Mesenchymal stem cell (in vitro differentiated cells and primary cell): ENCODE data around the gene AUTS2.

Experiments used
- DNase-seq: peaks from one replicate; pipeline ENCODE4 v3.0.0-alpha.2; 2013
- H2AFZ ChIP-seq: one replicate; pipeline ENCODE4 v1.6.1; 2013; ENCODE audit warnings: low read depth, mild to moderate bottlenecking, control low read depth, inconsistent platforms, low read length, moderate library complexity
- H2AK5ac ChIP-seq: 2 replicates; pipeline ENCODE4 v1.6.1; 2013; ENCODE audit warnings: low read length, moderate library complexity, mild to moderate bottlenecking, inconsistent platforms; ENCODE audit not compliant: severe bottlenecking
- H2BK120ac ChIP-seq: one replicate; pipeline ENCODE4 v1.6.1; 2013; ENCODE audit warnings: low read depth, mild to moderate bottlenecking, inconsistent platforms, low read length, moderate library complexity
- H2BK12ac ChIP-seq, 2 experiments: one replicate each; pipeline ENCODE4 v1.6.1; 2013; ENCODE audit warnings: inconsistent platforms in 2 of 2, low read length in 2 of 2, mild to moderate bottlenecking in 2 of 2, moderate library complexity in 2 of 2, control low read depth in 1 of 2
- H2BK15ac ChIP-seq: one replicate; pipeline ENCODE4 v1.6.1; 2013; ENCODE audit warnings: mild to moderate bottlenecking, low read depth, inconsistent platforms; ENCODE audit not compliant: poor library complexity, severe bottlenecking
- H2BK5ac ChIP-seq: 2 replicates; pipeline ENCODE4 v1.6.1; 2013; ENCODE audit warnings: low read depth, mild to moderate bottlenecking, low read length, control low read depth, inconsistent platforms; ENCODE audit not compliant: poor library complexity, severe bottlenecking
- H3K14ac ChIP-seq, 2 experiments: one replicate each; pipeline ENCODE4 v1.6.1; 2013; ENCODE audit warnings: inconsistent platforms in 2 of 2, low read length in 2 of 2, control low read depth in 1 of 2, mild to moderate bottlenecking in 1 of 2, moderate library complexity in 1 of 2
- H3K18ac ChIP-seq, 2 experiments: one replicate each; pipeline ENCODE4 v1.6.1; 2013; ENCODE audit warnings: inconsistent platforms in 2 of 2, low read length in 2 of 2, control low read depth in 1 of 2, low read depth in 1 of 2, mild to moderate bottlenecking in 1 of 2
- H3K23ac ChIP-seq, 2 experiments: one replicate each; pipeline ENCODE4 v1.6.1; 2013; ENCODE audit warnings: inconsistent platforms in 2 of 2, low read length in 2 of 2, mild to moderate bottlenecking in 2 of 2, moderate library complexity in 2 of 2, control low read depth in 1 of 2
- H3K27ac ChIP-seq: 2 replicates; pipeline ENCODE4 v1.5.1; 2013; ENCODE audit warnings: mild to moderate bottlenecking, moderate library complexity, low read length, control low read depth, inconsistent platforms; ENCODE audit not compliant: poor library complexity, severe bottlenecking
- H3K27me3 ChIP-seq, 2 experiments: 2 replicates each; pipeline versions ENCODE4 v1.6.1 to v1.7.0; 2013; ENCODE audit warnings: low read length in 2 of 2, mild to moderate bottlenecking in 2 of 2, moderate library complexity in 2 of 2, control low read depth in 1 of 2, inconsistent platforms in 1 of 2; ENCODE audit not compliant: control insufficient read depth in 1 of 2, insufficient read depth in 1 of 2
- H3K36me3 ChIP-seq, 2 experiments: 2 replicates each; pipeline versions ENCODE4 v1.6.1 to v1.7.0; 2013; ENCODE audit warnings: low read length in 2 of 2, control low read depth in 1 of 2, inconsistent platforms in 1 of 2, low read depth in 1 of 2, mild to moderate bottlenecking in 1 of 2; ENCODE audit not compliant: insufficient read depth in 2 of 2, control insufficient read depth in 1 of 2
- H3K4ac ChIP-seq, 2 experiments: one replicate each; pipeline ENCODE4 v1.6.1; 2013; ENCODE audit warnings: inconsistent platforms in 2 of 2, low read length in 2 of 2, mild to moderate bottlenecking in 2 of 2, moderate library complexity in 2 of 2, control low read depth in 1 of 2, low read depth in 1 of 2
- H3K4me1 ChIP-seq: 2 replicates; pipeline ENCODE4 v1.6.1; 2013; ENCODE audit warnings: low read depth, low read length, control low read depth; ENCODE audit not compliant: control insufficient read depth, insufficient read depth
- H3K4me2 ChIP-seq: 2 replicates; pipeline ENCODE4 v1.6.1; 2013; ENCODE audit warnings: low read length, mild to moderate bottlenecking, inconsistent platforms; ENCODE audit not compliant: poor library complexity, severe bottlenecking
- H3K4me3 ChIP-seq, 2 experiments: 2 replicates each; pipeline versions ENCODE4 v1.5.1 to v1.7.0; 2013; ENCODE audit warnings: low read length in 2 of 2, mild to moderate bottlenecking in 2 of 2, control low read depth in 1 of 2, low read depth in 1 of 2; ENCODE audit not compliant: insufficient read depth in 1 of 2
- H3K79me1 ChIP-seq: replicated peaks from 2 replicates; pipeline ENCODE4 v1.6.1; 2013; ENCODE audit warnings: mild to moderate bottlenecking, control low read depth, low read length, inconsistent platforms; ENCODE audit not compliant: poor library complexity, severe bottlenecking
- H3K9ac ChIP-seq: 2 replicates; pipeline ENCODE4 v1.7.0; 2013; ENCODE audit warnings: mild to moderate bottlenecking, low read length, moderate library complexity
- H3K9me3 ChIP-seq: 2 replicates; pipeline ENCODE4 v1.7.0; 2013; ENCODE audit warnings: mild to moderate bottlenecking, low read length; ENCODE audit not compliant: control insufficient read depth
- H4K8ac ChIP-seq: one replicate; pipeline ENCODE4 v1.6.1; 2013; ENCODE audit warnings: inconsistent platforms, mild to moderate bottlenecking, low read length, moderate library complexity
- H4K91ac ChIP-seq: one replicate; pipeline ENCODE4 v1.6.1; 2013; ENCODE audit warnings: mild to moderate bottlenecking, low read length, inconsistent platforms
- WGBS: methylation state at CpG from one replicate; pipeline ENCODE4 v1.1.7; 2013; ENCODE audit warnings: mixed read lengths; 5-methylcytosine and 5-hydroxymethylcytosine counted together

AUTS2 gene

GRCh38 chr7:70578131-70578530 is 979.9 kb downstream of the AUTS2 start:
- Histone ChIP-seq H3K23ac (no peak overlapping the region), H3K4me1 (peaks cover 20% of the 10 kb centered on the region), H2AFZ (no peak overlapping the region), H2BK120ac (no peak overlapping the region), H2BK5ac (no peak overlapping the region), H3K27me3 (no peaks in the 10 kb centered on the region), H2BK15ac (no peak overlapping the region), H4K91ac (no peak overlapping the region), H2BK12ac (no peak overlapping the region), H4K8ac (no peak overlapping the region), H3K4ac (no peak overlapping the region), H3K27ac (no peak overlapping the region), H3K4me3 (no peak overlapping the region), H2AK5ac (no peak overlapping the region), H3K4me2 (no peak overlapping the region), H3K36me3 (peaks cover 0 to 4% of the 10 kb centered on the region in 2 experiments), H3K9me3 (no peaks in the 10 kb centered on the region), H3K79me1 (no peaks in the 10 kb centered on the region), H3K9ac (no peak overlapping the region), H3K18ac (no peak overlapping the region), H3K14ac (no peak overlapping the region)
- whole genome bisulfite sequencing, result 77% methylated on average over 3 of the region's 3 CpGs
- no peak for DNase-seq

DNA sequence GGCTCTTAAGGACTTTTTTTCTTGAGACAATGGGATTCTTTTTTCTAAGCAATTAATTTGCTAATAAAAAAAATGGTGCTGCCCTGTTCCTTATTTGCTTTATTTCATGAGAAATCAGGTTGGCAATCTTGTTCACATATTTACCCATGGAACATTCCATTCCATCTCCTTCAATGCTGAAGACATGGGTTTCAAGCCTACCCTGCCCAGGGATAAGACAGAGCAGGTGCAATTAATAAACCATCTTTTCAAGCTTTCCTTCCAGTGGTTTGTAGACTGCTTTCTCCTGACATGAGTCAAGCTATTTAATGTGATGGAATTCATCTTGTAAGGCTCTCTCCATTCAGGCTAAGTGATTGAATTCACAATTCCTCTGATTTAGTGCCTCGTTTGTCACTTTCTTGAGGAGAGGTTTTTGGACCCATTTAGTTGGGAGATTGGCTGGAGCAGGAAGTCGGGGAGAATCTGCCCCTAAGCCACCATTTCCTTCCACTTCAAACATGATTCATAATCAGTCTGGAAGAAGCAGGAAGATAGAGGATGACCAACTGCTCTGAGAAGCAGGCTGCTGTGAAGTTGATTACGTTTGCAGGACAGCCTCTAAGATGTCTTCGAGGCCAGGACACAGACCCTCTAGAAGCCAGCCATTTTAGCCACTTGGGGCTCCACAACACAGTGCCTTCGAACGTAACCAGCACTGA is 981.3 kb downstream of the AUTS2 start:
- H3K14ac ChIP-seq, result no peak overlapping the region
- H3K4me2 ChIP-seq, result no peak overlapping the region
- H4K8ac ChIP-seq, result no peak overlapping the region
- H3K18ac ChIP-seq, result no peak overlapping the region
- H2AFZ ChIP-seq, result no peak overlapping the region
- H3K79me1 ChIP-seq, result no peaks in the 10 kb centered on the region
- H2BK5ac ChIP-seq, result no peak overlapping the region
- no peaks in the 10 kb centered on the region for H3K27me3 ChIP-seq
- H3K27ac ChIP-seq, result no peak overlapping the region
- no peaks in the 10 kb centered on the region for H3K9me3 ChIP-seq
- H3K4ac ChIP-seq, result no peak overlapping the region
- no peak for DNase-seq
- no peak overlapping the region for H4K91ac ChIP-seq
- H2AK5ac ChIP-seq, result no peak overlapping the region
- no peak overlapping the region for H2BK15ac ChIP-seq
- H3K36me3 ChIP-seq, result no peaks in the 10 kb centered on the region
- H3K23ac ChIP-seq, result no peak overlapping the region
- peaks cover 24% of the 10 kb centered on the region for H3K4me1 ChIP-seq
- WGBS, result 48% methylated on average over 4 of the region's 6 CpGs
- H2BK120ac ChIP-seq, result no peak overlapping the region
- no peak overlapping the region for H3K9ac ChIP-seq
- no peak overlapping the region for H3K4me3 ChIP-seq
- H2BK12ac ChIP-seq, result no peak overlapping the region

DNA sequence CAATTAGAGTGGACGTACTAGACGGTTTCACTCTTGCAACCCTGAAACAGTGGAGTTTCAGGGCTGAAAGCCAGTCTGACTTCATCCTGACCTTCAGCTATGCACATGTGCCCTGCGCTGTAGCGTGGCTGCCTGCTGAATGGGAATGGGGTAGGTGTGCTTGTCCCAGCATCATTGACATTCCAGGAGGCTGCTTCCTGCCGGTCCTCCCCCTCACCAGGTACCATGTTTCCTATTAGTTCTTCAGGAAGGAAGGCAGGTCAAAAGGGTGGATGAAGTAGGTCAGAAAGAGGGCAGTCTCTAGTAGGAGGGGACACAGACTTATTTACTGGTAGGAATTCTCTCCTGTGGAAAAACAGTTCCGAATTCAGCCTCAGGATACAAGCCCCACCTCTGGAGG is 981.9 kb downstream of the AUTS2 start:
- Histone ChIP-seq H3K23ac (no peak overlapping the region), H2BK120ac (no peak overlapping the region), H3K36me3 (no peaks in the 10 kb centered on the region), H3K4me2 (no peak overlapping the region), H3K4me3 (no peak overlapping the region), H2AFZ (no peak overlapping the region), H3K18ac (no peak overlapping the region), H2AK5ac (no peak overlapping the region), H3K27me3 (no peaks in the 10 kb centered on the region), H3K9me3 (no peaks in the 10 kb centered on the region), H4K91ac (no peak overlapping the region), H3K79me1 (peaks cover 2% of the 10 kb centered on the region), H2BK12ac (no peak overlapping the region), H4K8ac (no peak overlapping the region), H3K14ac (no peak overlapping the region), H2BK15ac (no peak overlapping the region), H3K9ac (no peak overlapping the region), H3K4me1 (peaks cover 23% of the 10 kb centered on the region), H2BK5ac (no peak overlapping the region), H3K4ac (no peak overlapping the region), H3K27ac (no peak overlapping the region)
- no peak for DNase-seq
- 92% methylated on average over 5 of the region's 6 CpGs for WGBS

DNA sequence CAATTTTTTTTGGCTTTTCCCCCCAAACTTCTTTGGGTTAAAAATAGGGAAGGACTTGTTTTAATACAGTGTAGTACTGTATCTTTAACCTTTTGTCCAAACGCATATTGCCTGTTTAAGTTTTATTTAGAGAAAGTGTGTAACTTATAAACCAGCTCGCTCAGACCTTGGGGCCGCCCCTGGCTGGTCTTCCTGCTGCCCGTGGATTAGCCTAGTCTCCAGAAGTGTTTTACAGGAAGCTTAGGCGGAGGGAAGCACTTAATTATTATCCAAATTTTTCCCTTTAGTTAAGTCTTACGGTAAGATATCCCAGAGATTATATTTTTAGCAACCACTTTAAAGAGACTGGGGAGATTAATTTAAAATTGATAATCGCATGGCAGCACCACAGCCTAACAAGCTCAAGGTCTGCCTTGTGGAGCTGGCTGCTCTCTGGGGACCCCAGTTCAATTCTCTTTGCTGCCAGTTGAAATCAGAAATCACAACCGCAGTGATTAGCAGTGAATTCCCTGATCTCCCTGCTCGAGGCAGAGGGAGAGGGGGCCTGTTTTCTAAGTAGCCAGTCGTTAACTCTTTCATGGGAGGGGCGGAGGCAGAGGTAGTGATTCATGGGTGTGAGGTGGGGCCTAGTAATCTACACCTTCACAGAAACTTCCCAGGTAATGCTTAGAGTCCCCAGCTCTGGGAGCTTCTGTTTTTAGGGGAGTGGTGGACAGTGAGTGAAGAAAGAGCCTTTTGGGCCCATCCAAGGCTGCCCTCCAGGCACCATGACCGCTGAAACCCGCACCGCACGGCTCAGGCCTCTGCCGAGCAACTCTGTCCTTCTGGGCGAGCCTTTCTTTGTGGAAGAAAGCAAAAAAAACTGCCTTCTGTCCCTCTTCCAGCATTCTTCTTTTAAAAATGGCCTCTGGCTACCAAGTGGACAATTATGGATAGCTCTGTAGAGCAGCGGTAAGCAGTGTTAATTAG is 984.9 kb downstream of the AUTS2 start:
- H3K18ac ChIP-seq, result no peak overlapping the region
- peak overlapping the region; percentile 14 for H3K27ac ChIP-seq
- peaks cover 2% of the 10 kb centered on the region for H3K79me1 ChIP-seq
- DNase-seq, result no peak
- H2BK15ac ChIP-seq, result no peak overlapping the region
- H2AK5ac ChIP-seq, result peak overlapping the region; percentile 10
- no peaks in the 10 kb centered on the region for H3K36me3 ChIP-seq
- H3K27me3 ChIP-seq, result no peaks in the 10 kb centered on the region
- no peak overlapping the region for H4K8ac ChIP-seq
- no peak overlapping the region for H3K4me2 ChIP-seq
- H2BK5ac ChIP-seq, result no peak overlapping the region
- H3K9ac ChIP-seq, result no peak overlapping the region
- WGBS, result 53% methylated on average over 10 of the region's 18 CpGs
- no peak overlapping the region for H2BK12ac ChIP-seq
- H3K14ac ChIP-seq, result no peak overlapping the region
- no peaks in the 10 kb centered on the region for H3K9me3 ChIP-seq
- H3K4ac ChIP-seq, result no peak overlapping the region
- H4K91ac ChIP-seq, result no peak overlapping the region
- no peak overlapping the region for H3K23ac ChIP-seq
- peaks cover 22% of the 10 kb centered on the region for H3K4me1 ChIP-seq
- H3K4me3 ChIP-seq, result no peak overlapping the region
- no peak overlapping the region for H2AFZ ChIP-seq
- H2BK120ac ChIP-seq, result no peak overlapping the region
